NCI-H345 treated with DMSO at 0.1 percent for 48 hours (cell line): ENCODE measurements around the gene TLK1.
"Not testable (repeated sequence)": the region's sequence is repeated elsewhere in the genome, so short reads cannot be mapped to it uniquely, and the experiment has no call there.

Source experiments
- DNase-seq: peaks from one replicate; lab custom pipeline; 2025; ENCODE audit not compliant: unreplicated experiment; lab: John Stamatoyannopoulos, UW

The TLK1 gene

GRCh38 chr2:171169839-171170238 lies 9.1 kb upstream of the TLK1 start:
- DNase-seq = no peak

- DNase-seq = no peak
Measured at GRCh38 chr2:171169333-171169732, 8.6 kb upstream of the TLK1 start.

- DNase-seq = no peak
Measured at GRCh38 chr2:171167352-171167997, 6.8 kb upstream of the TLK1 start.

GRCh38 chr2:171166328-171166983 lies 5.8 kb upstream of the TLK1 start:
- no peak for DNase-seq

GRCh38 chr2:171165967-171166327 lies 5.3 kb upstream of the TLK1 start:
- DNase-seq = no peak

- DNase-seq = no peak
Measured at GRCh38 chr2:171163261-171163660, 2.6 kb upstream of the TLK1 start.

GRCh38 chr2:171162522-171163197 lies 2.0 kb upstream of the TLK1 start:
- DNase-seq = not testable (repeated sequence)

GRCh38 chr2:171160956-171161740 lies 455 bp upstream of the TLK1 start:
- DNase-seq = peak; percentile 40

- peak; percentile 60 for DNase-seq
Measured at GRCh38 chr2:171159372-171160118, 1.1 kb downstream of the TLK1 start.

- peak; percentile 36 for DNase-seq
Measured at GRCh38 chr2:171158790-171159371, 1.8 kb downstream of the TLK1 start.

GRCh38 chr2:171158036-171158789 lies 2.5 kb downstream of the TLK1 start:
- DNase-seq = no peak

GRCh38 chr2:171157109-171157500 lies 3.6 kb downstream of the TLK1 start:
- no peak for DNase-seq

- no peak for DNase-seq
Measured at GRCh38 chr2:171154348-171154747, 6.3 kb downstream of the TLK1 start.

GRCh38 chr2:171150694-171151285 lies 9.9 kb downstream of the TLK1 start:
- no peak for DNase-seq

GRCh38 chr2:171149986-171150693 lies 10.6 kb downstream of the TLK1 start:
- DNase-seq = no peak

GRCh38 chr2:171149171-171149938 lies 11.3 kb downstream of the TLK1 start:
- DNase-seq = no peak

GRCh38 chr2:171147081-171147480 lies 13.6 kb downstream of the TLK1 start:
- no peak for DNase-seq

GRCh38 chr2:171146633-171147032 lies 14.1 kb downstream of the TLK1 start:
- DNase-seq = no peak
